HL-60 (cell line): ENCODE data around the gene AKAP8L.

Experiments used
- DNase-seq, 2 experiments: peaks; one replicate each; pipeline ENCODE4 v3.0.0-alpha.2; 2010 to 2020; ENCODE audit warnings: low read depth in 1 of 2, low spot score in 1 of 2
- H3K27ac ChIP-seq: fragments of 250-450 bp; sonication (Bioruptor Pico); replicated peaks from 2 replicates; pipeline ENCODE4 v1.5.1; 2020; ENCODE audit warnings: mild to moderate bottlenecking, moderate library complexity
- H3K27me3 ChIP-seq: fragments of 250-450 bp; sonication (Bioruptor Pico); 2 replicates; pipeline ENCODE4 v1.5.1; 2021; ENCODE audit warnings: mild to moderate bottlenecking, moderate library complexity; ENCODE audit not compliant: insufficient read depth, poor library complexity, severe bottlenecking
- H3K4me3 ChIP-seq: replicated peaks from 2 replicates; pipeline ENCODE4 v1.5.1; 2011; ENCODE audit warnings: mild to moderate bottlenecking, control low read depth, low read length; ENCODE audit not compliant: insufficient read depth
- GABPA ChIP-seq: IDR thresholded peaks from 2 replicates; pipeline ENCODE4 v1.6.1; 2012; ENCODE audit warnings: low read depth
- POLR2AphosphoS5 ChIP-seq: IDR thresholded peaks from 2 replicates; pipeline ENCODE4 v1.6.1; 2012; ENCODE audit warnings: low read depth
- SPI1 ChIP-seq: IDR thresholded peaks from 2 replicates; pipeline ENCODE4 v1.6.1; 2012; ENCODE audit warnings: low read depth, mild to moderate bottlenecking, borderline replicate concordance
- TF ChIP-seq, protein P1 (sequence below): IDR thresholded peaks from 2 replicates; pipeline ENCODE4 v1.6.1; 2012; ENCODE audit warnings: low read depth; ENCODE audit not compliant: insufficient replicate concordance
- TF ChIP-seq, protein P2 (sequence below): IDR thresholded peaks from one replicate; pipeline ENCODE4 v1.5.1; 2011; ENCODE audit warnings: low read length, control low read depth, inconsistent platforms; ENCODE audit not compliant: insufficient read depth

AKAP8L gene

DNA sequence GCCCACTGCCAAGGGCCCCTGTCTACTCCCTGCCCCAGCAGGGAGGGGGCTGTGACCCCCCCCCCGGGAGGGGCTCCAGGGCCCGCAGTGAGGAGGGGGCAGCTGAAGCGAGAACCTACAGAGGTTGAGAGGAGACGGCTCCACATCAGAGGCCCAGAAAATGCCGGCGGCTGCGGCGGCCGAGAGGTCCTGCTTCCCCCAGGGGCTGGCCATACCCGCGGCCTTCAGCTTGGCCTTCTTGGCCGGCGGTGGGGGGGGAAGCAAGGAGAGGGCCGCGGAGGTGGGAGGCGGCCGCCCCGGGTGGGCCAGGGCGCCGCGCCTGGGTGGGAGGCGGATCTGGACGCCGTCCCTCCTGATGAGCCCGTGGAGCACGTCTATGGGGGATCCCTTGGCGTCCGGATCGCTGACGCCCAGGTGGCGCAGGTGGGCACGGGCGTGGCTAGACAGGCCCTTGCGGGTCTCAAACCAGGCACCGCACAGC lies 9.2 kb upstream of the AKAP8L start:
- TF ChIP-seq POLR2AphosphoS5 (no peak), GABPA (no peak), SPI1 (no peak)
- TF ChIP-seq, protein P1, sequence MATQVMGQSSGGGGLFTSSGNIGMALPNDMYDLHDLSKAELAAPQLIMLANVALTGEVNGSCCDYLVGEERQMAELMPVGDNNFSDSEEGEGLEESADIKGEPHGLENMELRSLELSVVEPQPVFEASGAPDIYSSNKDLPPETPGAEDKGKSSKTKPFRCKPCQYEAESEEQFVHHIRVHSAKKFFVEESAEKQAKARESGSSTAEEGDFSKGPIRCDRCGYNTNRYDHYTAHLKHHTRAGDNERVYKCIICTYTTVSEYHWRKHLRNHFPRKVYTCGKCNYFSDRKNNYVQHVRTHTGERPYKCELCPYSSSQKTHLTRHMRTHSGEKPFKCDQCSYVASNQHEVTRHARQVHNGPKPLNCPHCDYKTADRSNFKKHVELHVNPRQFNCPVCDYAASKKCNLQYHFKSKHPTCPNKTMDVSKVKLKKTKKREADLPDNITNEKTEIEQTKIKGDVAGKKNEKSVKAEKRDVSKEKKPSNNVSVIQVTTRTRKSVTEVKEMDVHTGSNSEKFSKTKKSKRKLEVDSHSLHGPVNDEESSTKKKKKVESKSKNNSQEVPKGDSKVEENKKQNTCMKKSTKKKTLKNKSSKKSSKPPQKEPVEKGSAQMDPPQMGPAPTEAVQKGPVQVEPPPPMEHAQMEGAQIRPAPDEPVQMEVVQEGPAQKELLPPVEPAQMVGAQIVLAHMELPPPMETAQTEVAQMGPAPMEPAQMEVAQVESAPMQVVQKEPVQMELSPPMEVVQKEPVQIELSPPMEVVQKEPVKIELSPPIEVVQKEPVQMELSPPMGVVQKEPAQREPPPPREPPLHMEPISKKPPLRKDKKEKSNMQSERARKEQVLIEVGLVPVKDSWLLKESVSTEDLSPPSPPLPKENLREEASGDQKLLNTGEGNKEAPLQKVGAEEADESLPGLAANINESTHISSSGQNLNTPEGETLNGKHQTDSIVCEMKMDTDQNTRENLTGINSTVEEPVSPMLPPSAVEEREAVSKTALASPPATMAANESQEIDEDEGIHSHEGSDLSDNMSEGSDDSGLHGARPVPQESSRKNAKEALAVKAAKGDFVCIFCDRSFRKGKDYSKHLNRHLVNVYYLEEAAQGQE, result no peak
- TF ChIP-seq, protein P2, sequence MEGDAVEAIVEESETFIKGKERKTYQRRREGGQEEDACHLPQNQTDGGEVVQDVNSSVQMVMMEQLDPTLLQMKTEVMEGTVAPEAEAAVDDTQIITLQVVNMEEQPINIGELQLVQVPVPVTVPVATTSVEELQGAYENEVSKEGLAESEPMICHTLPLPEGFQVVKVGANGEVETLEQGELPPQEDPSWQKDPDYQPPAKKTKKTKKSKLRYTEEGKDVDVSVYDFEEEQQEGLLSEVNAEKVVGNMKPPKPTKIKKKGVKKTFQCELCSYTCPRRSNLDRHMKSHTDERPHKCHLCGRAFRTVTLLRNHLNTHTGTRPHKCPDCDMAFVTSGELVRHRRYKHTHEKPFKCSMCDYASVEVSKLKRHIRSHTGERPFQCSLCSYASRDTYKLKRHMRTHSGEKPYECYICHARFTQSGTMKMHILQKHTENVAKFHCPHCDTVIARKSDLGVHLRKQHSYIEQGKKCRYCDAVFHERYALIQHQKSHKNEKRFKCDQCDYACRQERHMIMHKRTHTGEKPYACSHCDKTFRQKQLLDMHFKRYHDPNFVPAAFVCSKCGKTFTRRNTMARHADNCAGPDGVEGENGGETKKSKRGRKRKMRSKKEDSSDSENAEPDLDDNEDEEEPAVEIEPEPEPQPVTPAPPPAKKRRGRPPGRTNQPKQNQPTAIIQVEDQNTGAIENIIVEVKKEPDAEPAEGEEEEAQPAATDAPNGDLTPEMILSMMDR, result no peak
- H3K27ac ChIP-seq, result no peak overlapping the region
- H3K4me3 ChIP-seq, result no peak overlapping the region
- DNase-seq, result no peak
- no peaks in the 10 kb centered on the region for H3K27me3 ChIP-seq

DNA sequence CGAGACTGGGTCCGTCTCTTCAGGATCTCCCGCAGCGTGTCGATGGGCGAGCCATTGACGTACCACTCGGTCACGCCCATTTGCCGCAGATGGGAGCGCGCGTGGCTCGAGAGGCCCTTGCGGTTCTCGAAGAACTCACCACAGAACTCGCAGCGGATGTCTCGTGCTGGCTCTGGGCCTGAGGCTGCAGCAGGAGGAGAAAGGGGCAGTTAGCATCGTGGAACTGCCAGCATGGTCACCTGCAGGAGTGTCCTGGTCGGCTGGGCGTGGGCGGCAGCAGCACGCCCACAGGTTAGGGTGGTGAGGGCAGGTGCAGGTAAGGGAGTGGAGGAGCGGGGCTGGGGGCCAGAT lies 8.5 kb upstream of the AKAP8L start:
- Histone ChIP-seq H3K27me3 (no peaks in the 10 kb centered on the region), H3K27ac (no peak overlapping the region), H3K4me3 (no peak overlapping the region)
- no peak for DNase-seq
- TF ChIP-seq, protein P1, result no peak
- TF ChIP-seq GABPA (no peak), SPI1 (no peak), POLR2AphosphoS5 (no peak)
- TF ChIP-seq, protein P2, result no peak

DNA sequence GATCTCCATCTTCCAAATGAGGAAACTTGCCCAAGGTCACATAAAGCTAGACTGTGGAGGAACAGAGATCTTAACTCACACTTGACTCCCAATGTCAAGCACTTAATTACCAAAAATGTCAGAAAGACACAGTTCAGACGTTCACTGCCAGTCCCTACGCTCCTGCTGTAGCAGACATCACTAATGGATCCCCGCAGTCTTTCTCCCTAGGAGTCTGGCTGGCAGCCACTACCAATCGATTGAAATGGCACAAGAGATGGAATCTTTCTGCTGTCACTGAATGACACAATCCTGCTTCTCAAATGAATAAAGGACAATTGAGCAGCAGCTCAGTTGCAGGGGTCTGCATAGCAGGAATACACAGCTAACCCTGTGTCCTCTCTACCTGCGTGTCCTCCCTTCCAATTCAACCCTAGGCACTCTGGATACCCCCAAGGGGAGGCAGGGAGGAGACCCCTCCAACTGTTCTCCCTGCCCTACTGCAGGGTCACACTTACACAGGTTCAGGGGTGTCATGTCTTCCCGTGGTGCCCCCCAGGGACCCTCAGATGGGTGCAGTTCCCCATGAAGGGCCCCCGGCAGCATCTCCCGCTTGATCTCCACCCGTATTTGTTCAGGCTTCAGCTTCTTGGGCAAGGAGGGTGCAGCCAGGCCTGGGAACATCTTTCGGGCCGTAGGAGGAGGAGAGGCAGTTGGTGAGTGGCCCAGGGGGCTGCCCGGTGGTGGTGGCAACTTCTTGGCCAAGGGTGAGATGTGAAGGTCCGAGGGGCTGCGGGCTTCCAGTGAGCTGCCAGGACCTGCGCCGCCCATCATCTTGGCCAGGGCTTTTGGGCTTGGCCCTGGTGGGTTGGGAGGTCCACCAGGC lies 7.9 kb upstream of the AKAP8L start:
- Histone ChIP-seq H3K4me3 (no peak overlapping the region), H3K27ac (no peak overlapping the region), H3K27me3 (no peaks in the 10 kb centered on the region)
- DNase-seq, result no peak
- no peak for TF ChIP-seq POLR2AphosphoS5
- TF ChIP-seq, protein P2, result no peak
- TF ChIP-seq SPI1, result no peak
- TF ChIP-seq GABPA, result no peak
- TF ChIP-seq, protein P1, result no peak
